GM18526 (cell line): Measurements from ENCODE around the gene ZNF672.

ENCODE experiments used
- POLR2A ChIP-seq: IDR thresholded peaks from 3 replicates; pipeline ENCODE4 v1.6.1; 2011; ENCODE audit not compliant: insufficient read length; ENCODE audit errors: extremely low read depth

The ZNF672 gene

DNA sequence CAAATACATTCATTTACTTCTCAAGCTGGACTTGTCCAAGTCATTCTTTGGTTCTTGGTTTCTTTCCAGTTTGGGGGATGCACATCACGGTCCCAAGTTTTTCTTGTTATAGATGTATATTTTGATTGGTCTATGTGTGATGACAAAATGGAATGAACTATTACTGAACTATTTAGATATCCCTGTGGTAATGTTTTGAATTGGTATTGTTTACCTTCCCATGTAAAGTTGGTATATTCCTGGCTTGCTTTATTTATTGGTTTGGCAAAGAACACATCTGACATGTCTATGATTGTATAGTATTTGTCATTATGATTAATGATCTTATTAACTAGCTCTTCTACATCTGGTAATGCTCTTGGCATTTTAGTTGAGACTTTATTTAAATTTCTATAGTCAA is 43.2 kb downstream of the ZNF672 start:
- no peak for TF ChIP-seq POLR2A

- TF ChIP-seq POLR2A: no peak
Observed at GRCh38 chr1:248884632-248885295, 46.7 kb downstream of the ZNF672 start.

DNA sequence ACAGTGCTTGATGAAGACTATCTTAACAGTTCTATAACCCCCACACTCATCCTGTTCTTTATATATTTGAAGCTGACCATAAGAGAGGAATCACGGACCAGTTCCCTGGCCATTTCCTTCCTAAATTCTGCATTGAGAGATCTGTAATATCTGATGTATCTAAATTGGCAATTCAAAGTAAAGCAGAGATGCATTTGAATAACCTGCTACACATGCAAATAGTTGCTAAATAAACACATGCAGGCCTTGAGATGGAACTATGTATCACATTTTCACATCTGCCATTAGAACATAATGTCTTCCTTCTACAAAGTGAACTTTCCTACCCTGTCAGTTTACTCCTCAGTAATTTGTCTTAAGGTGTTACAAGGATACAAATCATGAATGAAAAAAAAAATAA is 47.6 kb downstream of the ZNF672 start:
- TF ChIP-seq POLR2A: no peak

- no peak for TF ChIP-seq POLR2A
Observed at GRCh38 chr1:248886237-248886895, 48.3 kb downstream of the ZNF672 start.

DNA sequence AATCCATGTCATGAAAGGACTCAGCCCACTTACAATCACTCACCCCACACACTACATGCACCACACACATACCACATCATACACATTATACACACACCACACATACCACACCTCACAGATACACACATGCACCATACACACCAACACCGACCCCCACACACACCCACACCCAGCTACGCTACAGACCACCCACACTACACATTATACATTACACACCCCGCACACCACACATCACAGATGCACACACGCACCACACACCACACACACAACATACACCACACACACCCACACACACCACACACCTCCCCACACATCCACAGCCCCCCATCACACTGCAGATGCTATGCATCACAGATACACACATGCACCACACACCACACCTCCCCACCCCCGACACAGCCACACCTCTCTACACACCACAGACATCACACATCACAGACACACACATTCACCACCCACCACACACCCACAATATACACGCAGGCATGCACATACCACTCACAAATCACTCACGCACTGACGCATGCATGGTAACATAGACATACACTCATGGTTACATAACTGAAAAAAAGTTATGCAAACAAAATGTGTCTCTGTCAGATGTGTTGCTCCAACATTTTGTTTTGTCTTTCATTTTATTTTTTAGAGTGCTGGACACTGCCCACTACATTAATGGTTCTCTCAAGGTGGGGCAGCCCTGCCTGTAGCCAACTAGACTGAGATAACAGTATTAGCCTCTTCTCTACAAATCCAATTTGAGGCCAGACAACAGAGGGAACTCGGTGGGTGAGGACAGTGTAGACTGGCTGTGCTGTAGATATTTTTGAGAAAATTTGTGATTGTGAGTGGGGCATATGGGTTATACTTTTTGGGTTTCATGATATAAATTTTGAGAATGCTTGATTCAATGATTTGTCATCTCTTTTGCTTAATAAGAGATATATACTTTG is 52.8 kb downstream of the ZNF672 start:
- TF ChIP-seq POLR2A: no peak

GRCh38 chr1:248891758-248892157 is 53.7 kb downstream of the ZNF672 start:
- TF ChIP-seq POLR2A: no peak

DNA sequence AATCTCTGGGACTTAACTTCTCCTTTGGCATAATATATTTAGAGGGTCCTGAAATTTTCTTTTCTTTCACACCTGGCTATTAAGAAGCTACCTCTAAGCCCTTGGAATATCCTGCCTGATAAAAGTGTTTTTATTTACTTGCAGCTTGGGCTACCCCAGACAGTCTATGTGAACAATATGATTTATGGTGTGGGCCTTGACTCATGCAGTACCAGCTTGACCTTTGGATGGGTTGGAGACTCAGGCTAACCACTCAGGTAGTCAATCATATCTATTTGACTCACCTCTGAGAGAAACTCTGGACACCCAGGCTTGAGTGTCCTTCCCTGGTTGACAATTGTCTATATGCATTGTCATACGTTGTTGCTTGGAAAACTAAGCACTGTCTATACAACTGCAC is 54.6 kb downstream of the ZNF672 start:
- TF ChIP-seq POLR2A: no peak

- TF ChIP-seq POLR2A: no peak
Observed at GRCh38 chr1:248894837-248895236, 56.8 kb downstream of the ZNF672 start.

DNA sequence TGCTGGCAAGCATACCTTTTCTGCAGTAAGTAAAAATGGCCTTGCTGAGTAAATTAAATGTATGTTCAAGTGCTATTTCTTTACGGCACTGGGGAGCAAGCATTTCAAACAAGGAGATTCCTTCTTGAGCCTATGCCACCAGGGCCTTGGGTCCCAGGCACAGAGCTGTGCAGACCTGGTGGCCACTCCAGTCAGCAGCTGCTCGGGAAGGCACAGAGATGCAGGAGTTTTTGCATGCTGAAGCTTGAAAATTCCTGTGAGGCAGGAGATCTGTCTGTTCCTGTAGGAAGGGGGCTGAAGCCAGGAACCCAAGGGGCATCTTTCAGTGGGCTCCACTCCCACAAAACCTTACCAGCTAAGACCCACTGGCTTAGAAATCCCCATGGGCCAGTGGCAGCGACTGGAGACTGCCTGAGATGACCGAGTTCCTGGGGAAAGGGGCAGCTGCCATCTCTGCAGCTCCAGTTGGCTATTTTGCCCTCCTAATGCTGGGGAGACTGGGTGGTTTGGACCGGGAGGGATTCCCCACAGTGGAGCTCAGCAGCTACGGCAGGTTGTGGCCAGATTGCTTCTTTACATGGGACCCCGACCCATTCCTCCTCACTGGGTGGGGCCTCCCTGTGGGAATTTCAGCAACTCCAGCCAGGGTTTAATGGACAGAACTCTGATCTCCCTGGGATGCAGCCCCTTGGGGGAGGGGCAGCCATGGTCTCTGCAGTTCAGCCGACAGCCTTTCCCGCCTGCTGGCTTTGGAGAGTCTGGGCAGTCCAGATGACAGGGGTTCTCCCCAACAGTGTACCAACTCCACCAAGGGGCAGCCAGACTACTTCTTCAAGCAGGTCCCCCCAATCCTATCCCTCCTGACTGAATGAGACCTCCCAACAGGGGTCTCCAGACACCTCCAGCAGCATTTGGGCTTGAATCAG is 59.7 kb downstream of the ZNF672 start:
- no peak for TF ChIP-seq POLR2A
